Measurements from ENCODE around the gene RFNG.

The RFNG gene

DNA sequence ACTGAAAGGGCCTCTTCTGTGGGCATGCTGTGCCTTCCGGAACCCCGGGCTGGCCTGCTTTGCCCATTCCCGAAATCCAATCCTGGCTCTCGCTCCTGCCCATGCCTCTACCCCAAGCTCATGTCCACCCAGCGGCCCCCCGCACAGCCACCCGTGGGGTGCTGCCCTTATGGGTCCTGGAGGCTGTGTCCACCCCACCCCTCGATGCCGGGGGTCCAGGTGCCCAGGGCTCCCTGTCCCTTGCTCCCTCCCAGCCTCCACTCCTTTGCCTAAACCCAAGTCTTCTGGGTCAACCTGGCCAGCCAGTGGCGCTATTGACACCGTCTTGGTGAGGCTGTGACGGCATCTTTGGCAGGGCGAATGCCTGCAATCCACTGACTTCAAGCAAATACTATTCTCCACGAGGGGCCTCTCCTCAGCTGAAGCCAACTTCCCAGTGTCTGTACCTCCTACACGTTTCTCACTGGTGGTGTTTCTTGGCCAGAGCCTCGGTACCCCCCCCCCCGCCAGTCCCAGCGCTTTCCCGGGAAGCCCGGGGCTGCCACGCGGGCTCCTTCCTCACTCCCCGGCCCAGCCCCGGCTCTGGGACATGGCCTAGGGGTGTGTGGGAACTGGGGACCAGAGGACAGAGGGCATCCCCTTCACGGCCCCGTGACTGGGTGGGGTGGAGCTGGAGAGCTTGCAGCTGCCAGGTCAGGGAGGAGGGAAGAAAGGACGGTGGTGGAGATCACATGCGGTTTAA is 26.2 kb upstream of the RFNG start:
- DNase-seq (ENCODE audit: low read depth in 2 of 2) = no peak

DNA sequence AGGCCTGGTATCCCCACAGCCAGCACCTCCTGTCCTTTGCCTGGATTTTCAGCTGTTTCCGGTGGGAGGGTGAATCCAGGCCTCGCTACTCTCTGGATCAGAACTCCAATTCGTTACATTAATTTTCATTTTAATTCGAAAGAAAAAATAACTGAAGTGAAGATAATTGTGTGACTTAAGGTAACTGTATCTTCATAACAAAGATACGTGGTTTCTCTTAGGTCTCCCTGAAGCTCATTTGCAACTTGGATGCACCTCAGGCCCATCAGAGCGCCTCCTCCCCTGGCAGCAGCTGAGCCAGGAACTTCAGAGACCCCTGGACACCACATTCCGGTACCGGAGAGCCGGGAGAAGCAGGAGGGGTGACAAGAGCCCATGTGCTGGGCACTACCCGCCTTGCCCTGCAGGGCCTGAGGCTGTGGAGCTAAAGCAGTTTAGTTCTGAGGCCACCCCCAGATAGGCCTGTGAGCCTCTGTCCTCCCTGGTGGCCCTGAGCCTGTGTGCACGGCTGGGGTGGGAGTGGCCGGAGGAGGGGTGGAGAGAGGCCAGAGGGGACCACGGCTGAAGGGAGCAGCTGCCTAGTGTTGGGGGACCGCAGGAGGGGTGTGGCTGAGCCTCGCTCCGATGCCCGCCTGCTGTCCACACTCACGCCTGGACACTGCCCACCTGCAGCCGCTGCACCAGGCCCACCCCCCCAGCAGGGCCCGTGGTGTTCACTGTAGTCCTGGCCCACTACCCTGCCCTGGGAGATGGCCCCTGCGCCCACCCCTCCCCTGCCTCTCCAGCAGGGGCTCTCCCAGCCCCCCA is 25.4 kb upstream of the RFNG start:
- no peak for DNase-seq (ENCODE audit: low read depth in 2 of 2)

DNA sequence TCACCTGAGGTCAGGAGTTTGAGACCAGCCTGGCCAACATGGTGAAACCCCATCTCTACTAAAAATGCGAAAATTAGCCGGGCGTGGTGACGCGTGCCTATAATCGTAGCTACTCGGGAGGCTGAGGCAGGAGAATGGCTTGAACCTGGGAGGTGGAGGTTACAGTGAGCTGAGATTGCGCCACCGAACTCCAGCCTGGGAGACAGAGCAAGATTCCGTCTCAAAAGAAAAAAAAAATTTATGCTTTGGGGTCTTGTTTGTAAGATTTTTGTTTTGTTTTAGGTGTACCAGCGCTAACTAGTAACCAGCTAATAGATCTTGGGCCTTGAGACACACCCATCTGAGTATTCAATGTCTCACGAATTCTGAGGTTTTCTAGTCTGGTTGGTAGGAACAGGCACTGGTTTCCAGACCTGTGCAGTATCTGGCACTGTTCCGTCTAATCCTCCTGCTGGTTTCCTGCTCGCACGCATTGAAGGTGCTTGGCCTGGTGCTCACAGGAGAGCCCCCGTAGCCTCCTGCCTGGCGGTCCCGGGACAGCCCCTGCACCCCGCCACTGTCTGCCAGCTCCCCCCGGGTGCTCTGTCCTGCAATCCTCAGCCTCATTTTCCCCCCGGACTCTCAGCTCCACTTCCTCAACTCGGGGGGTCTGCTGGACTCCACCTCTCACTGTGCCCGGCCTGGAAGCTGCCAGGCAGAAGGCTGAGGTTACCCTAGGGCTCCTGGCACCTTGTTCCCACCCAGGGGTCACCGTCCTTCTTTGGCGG is 24.6 kb upstream of the RFNG start:
- no peak for DNase-seq (ENCODE audit: low read depth in 2 of 2)

DNA sequence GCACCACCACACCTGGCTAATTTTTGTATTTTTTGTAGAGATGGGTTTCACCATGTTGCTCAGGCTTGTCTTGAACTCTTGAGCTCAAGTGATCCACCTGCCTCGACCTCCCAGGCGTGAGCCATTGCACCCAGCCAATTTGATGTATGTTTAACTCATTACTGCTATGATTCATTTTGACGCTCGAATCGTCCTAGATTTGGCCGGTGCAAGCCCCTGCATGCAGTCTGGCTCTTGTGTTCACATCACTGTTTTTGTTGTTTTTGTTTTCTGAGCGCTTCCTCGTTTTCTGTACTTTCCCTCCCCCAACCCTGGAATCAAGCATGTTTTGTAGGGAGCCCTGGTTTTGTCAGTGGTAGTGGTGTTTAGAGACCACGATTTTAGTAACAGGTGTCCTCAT is 21.8 kb upstream of the RFNG start:
- DNase-seq (ENCODE audit: low read depth in 2 of 2) = no peak

DNA sequence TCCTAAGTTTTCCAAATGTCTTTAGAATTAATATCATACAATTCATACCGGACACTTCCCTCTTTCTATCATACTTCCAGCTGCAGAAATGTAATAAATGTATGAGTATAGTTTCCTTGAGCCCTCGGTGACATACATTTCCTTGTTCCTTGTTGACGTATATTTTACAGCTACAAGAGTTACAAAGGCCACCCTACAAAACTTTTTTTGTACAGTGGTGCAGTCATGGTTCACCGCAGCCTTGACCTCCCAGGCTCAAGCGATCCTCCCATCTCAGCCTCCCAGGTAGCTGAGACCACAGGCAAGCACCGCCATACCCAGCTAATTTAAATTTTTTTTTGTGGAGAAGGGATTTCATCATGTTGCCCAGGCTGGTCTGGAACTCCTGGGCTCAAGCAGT is 21.2 kb upstream of the RFNG start:
- no peak for DNase-seq (ENCODE audit: low read depth in 2 of 2)

DNA sequence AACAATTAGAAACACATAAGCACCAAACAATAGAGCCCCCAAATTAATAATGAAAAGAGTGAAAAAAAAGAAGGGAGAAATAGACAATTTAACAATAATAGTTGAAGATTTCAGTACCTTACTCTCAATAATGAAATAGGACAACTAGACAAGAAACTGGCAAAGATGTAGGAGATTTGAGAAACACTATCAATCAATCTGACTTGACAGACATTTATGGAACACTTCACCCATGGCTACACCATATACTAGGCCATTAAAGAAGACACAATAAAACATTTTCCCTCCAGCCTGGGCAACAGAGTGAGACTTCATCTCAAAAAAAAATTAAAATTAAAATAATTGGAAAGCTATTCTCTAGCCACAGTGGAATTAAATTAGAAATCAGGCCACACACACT is 19.0 kb upstream of the RFNG start:
- no peak for DNase-seq (ENCODE audit: low read depth in 2 of 2)

DNA sequence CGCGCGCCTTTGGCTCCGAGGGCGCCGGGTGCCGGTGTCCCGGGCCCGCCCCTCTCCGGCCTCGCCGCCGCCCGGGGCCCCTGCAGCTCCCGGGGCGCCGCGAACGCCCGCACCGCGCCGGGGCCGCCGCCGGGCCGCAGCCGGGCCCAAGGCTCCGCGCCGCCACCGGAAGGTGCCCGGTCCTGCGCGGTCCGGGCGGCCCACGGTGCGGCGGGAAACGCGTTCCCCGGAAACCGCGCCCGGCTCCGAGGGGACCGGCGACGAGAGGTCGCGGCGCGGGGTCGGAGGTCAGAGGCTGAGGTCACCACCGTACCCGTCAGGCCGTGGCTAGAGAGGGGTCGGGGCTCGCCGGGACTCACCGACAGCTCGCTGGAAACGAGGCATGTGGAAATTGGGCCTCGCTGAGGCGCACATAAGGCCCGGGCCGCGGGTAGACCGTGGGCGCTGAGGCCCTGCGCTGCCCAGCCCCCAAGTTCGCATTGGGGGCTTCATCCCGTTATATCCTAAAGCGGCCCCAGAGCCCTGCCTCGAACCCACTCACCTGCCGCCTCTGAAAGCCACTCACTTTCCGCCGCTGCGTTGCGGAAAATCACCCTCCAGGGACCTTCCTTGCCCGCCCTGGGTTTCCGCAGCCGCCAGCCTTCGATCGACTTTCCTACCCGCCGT is 14.2 kb upstream of the RFNG start, which contains the start of gene DUS1L:
Gene DUS1L (minus strand): TSS at position 167 of the 666 bp plus-strand sequence. CDS start 745 bp downstream, outside the sequence.
- peak; percentile 47 to 55 for DNase-seq (ENCODE audit: low read depth in 2 of 2)

DNA sequence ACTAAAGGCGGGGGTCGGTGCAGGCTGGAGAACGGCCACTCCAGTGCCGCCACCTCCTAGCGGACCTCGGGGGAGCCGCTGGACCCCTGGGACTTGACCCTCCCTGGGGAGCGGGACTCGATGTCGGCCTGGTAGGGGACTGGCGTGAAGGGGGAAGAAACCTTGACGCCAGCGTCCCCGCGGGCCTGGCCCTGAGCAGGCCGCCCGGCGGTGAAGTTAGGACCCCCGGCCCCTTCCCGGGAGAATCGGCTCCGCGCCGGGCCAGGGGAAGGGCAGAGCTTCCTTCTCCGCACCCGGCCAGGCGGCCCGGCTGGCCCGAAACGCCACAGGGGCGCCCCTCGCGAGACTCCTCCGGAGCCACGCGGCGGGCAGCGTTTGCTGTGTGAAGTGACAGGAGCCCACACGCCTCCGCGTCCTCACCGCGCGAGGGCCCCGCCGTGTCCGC is 13.6 kb upstream of the RFNG start:
- DNase-seq (ENCODE audit: low read depth in 2 of 2) = no peak

DNA sequence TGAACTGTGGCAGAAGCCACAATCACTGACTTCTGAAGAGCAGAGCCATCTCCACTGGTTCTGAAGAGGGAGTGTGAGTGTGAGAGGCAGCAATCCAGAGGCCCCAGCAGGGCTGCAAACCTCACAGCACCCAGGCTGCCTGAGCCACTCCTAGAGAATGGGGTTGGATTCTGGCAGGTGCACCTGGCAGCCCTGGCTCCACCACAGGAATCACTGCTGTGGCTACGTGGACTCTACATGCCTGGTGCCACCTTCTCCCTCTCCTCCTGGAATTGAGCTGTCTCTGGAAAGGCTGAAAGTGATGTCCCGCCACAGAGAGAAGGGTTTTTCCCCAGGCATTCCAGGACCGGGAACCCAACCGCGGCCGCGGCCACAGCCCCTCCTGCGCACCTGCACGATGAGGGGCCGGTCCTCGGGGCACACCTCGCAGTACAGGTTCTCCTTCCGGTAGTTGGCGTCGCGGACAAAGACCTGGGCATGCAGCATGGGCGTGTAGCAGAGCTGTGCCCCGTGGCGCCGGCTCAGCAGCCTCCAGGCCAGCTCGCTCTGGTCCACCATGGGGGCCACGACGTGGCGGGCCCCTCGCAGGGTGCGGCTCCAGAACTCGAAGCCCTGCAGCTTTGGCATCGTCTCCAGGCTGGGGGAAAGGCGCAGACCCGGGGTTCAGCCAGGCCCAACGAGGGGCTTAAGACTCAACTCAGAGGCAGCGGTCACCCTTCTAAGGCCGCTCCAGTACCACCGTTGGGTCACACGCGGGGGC is 13.0 kb upstream of the RFNG start:
- DNase-seq (ENCODE audit: low read depth in 2 of 2) = no peak

DNA sequence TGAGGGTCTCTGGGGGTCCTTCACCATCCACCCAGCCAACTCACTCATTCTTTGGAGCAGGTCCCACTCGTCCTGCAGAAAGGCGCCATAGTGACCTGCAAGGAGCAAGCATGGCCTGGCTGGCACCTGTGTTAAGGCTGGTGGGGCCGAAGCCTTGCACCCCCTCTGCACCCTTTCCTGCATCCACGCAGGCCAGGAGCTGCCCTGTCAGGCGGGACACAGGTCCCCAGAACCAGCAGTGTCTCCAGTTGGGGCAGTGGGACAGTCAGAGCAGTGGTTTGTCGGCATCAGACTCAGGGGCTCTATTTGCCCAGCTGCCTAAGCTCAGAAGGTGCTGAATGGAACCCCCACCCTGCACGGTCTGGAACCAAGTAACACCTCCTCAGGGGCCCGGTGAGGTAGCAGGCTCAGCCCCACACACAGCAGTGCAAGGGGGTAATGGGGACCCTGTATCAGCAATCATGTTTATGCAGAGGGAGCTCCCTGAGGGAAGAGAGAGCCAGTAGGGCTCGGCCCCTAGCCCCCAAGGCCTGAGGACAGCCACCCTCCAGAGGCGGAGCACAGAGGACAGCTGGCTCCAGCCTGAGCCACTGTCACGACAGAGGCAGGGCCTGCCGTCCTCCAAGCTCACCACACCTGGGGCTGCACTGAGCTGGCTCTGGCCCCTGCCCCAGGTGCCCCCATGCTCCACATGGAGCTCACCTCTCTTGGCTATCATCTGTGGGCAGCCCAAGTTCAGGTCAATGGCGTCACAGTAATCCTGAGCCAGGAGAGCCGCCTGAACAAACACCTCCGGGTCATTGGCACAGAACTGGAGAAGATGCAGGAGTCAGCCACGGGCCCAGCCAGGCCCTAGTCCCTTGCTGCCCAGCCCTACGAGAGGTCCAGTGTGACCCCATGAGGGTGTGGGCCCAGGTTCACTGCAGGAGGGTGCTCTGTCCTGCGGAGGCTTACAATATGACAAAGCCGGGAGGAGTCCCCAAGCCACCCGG is 12.1 kb upstream of the RFNG start:
- DNase-seq (ENCODE audit: low read depth in 2 of 2) = no peak

DNA sequence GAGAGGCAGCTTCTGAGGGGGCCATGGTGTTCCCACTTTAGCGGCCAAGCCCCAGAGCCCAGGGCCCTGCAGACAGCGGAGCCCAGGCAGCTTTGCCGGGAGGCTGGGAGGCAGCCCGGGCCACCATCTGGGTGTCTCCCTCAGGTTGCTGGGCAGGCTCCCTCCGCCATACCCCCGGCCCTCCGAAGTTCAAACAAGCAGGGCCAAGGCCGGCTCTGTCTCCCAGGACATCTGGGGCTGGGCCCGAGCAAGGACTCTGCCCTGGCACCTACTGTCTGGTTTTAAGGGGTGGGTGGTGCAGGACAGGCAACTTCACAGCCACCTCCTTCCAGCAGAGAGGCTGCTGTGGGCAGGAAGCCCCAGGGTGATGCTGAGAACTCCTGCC is 11.4 kb upstream of the RFNG start:
- DNase-seq (ENCODE audit: low read depth in 2 of 2) = no peak

DNA sequence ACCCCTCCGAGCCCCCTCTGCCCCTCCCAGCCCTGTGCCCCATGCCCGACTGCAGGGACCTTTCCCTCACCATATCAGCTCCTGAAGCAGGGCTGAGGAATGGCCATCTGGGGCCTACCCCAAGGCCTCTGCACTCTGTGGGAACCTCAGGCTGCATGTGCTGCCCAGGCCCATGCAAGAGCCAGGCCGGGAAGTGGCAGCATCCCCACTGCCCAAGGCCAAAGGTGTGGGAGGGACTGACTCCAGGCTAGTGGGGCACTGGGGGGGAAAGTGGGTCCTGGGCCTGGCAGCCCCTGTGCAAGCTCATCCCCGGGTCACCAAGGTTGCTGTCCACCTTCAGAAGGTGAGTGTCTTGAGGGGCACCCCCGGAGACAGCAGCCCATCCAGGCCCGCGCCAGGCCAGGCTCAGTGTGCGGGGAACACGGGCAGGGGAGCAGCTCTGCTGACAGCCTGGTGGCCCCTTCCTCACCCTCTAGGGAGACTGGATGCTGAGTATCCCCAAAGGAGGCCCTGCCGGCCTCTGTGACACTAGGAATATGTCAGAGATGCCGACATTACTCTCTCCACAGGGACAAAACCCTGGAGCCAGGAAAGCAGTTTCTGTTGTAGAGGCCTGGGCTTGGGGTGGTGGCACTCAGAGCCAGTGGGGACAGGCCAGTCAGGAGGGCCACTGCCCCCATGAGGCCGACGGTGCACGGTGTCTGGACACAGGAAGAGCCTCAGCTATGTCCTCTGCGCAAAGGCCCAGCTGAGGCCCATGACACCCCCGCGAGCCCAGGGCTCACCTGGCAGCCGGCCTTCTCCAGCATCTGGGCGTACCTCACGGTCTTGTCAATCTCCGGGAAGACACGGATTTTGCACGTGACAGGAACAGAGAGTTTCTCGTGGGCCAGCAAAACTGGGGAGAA is 10.7 kb upstream of the RFNG start:
- DNase-seq (ENCODE audit: low read depth in 2 of 2) = no peak

DNA sequence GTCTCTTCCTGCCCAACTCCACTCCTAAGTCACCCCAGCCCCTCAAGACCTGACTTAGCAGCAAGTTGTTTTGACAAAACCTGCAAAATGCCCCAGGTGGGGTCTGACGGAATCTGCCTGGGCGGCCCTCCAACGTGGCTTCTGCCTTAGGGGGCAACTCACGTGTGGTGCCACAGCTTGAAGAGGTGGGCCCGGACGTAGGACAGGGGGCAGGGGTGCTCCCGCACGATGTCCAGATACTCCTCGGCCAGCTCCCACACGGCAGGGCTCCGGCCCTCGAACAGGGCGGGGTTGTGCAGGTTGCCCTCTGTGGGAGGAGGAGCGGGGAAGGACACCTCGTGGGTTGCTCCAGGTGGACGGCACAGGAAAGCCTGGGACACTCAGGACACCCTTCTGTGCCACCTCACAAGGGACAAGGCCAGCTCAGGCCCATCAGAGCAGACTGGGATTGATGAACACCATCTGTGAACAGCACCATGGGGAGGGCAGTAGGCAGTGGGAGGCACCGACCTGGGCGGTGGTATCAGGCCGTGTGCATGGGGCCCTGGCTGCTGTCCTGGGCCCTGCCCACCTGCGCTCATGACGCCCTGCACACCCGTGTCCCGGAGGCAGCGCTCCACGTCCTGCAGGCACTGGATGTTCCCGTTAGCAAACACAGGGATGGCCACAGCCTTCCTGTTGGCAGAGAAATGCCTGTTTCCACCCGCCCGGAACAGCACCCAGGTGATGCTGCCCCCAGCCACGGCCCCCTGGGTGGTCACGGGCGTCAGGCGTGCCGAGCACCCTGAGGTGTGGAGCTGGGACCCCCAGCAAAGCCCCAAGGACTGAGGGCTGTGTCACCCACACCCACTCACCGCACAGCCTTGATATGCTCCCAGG is 9.7 kb upstream of the RFNG start:
- DNase-seq (ENCODE audit: low read depth in 2 of 2) = no peak

DNA sequence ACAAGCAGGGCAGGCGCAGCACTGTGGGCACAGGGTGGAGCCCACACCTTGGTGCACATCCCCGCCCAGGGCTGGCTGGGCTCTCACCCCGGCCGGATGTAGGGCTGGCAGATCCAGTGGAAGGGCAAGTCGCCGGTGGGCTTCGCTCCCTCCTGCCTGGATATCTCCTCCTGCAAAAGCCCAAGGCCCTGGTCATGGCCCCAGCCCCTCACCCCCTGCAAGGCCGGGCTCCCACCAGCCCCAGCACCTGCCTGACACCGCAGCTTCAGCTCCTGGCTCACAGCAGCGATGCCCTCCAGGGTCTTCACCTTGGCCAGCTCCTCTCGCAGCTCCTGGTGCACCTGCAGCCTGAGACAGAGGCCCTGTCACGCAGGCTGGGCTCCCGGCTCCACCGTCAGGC is 9.0 kb upstream of the RFNG start:
- no peak for DNase-seq (ENCODE audit: low read depth in 2 of 2)

DNA sequence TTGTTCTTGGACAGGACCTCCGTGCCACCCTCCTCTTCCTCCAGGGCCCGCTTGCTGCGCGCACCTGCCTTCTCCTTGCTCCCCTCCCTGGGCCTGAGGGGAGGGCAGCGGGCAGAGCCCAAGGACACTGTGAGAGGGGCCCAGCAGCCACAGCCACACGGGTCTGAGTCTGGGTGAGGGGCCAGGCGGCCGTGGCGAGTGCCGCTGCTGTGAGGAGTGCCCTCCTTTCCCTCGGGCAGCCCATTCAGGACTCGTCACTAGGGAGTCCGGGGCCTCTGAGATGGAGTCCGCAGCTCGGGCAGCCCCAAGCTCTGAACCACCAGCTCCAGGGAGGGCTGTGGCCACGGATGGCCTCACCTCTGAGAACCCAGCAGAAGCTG is 8.4 kb upstream of the RFNG start:
- DNase-seq (ENCODE audit: low read depth in 2 of 2) = no peak

DNA sequence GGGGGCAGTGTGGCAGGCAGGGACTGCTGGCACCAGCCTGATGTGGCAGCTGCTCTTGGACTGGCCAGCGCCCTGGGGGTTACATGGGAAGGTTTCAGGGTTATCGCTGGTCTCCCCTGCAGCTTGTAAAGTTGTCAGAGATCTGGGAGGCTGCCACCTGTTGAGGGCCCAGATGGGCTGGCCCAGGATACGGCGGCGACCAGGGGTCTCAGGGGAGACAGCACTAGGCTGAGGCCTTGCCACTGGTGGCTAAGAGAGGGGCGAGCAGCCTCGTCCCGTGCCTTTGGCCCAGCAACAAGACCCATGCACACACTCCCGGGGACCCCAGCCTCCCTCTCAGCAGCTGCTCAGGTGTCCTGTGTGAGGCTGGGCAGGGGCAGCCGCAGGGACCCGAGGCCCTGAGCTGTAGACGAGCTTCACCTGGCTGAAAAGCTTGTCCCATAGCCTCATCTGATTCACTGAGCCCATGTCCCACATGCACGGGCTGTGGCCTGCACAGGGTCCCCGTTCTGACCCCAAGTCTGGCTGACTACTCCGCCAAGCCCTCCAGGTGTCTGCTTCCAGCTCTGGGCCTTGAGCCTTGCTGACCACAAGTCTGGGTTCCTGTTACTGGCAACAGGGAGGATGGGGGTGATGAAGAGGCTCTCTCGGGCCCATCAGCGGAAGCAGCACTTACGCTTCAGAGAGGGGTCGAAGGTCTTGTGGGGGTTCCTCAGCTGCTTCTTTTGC is 7.8 kb upstream of the RFNG start:
- no peak for DNase-seq (ENCODE audit: low read depth in 2 of 2)

DNA sequence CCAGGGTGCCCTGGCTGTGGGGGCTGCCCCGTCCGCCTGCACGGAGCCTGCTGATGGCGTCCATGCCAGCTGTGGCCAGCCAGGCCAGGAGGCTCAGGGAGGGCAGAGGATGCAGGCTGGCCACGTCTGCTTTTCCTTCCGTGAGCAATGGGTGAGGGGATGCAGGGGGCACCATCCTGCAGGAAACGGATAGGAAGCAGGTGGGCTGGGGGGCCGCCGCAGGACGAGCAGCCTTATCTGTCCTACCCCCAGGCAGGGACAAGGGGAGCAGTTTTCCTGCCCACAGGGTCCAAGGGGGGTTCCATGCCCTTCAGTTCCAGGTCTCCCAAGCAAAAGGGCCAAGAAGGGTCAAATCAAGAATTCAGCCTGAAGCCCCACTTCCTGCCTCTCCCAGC is 7.2 kb upstream of the RFNG start:
- no peak for DNase-seq (ENCODE audit: low read depth in 2 of 2)

Data from stimulated activated CD8-positive, alpha-beta memory T cell treated with anti-CD3 and anti-CD28 coated beads, Interleukin-2, amount 100 ng/mL, for 1 hour (primary cell).